Right atrium auricular region (tissue), 2 donors: ENCODE results near the gene HSPH1. TPM values are rescaled to one million over a fixed set of nuclear protein-coding genes. Genes with fewer than 3 reads are reported as not detected.

Experiments used
- DNase-seq: peaks from one replicate; pipeline ENCODE4 v3.0.0-alpha.2; 2019; ENCODE audit warnings: low spot score
- H3K27ac ChIP-seq, 2 donors: fragments of 200-600 bp; sonication (generic); 1 replicate in 1 of 2; 2 replicates in 1 of 2; pipeline ENCODE4 v1.5.1; 2016 to 2019
- H3K27me3 ChIP-seq, 2 donors: fragments of 200-600 bp; sonication (generic); one replicate each; pipeline versions ENCODE4 v1.5.1 to v1.6.0; 2017 to 2019
- H3K36me3 ChIP-seq: fragments of 200-600 bp; sonication (generic); one replicate; pipeline ENCODE4 v1.5.1; 2016
- H3K4me1 ChIP-seq, 2 donors: fragments of 200-600 bp; sonication (generic); one replicate each; pipeline versions ENCODE4 v1.5.1 to v1.6.0; 2017 to 2019
- H3K4me3 ChIP-seq, 2 donors: fragments of 200-600 bp; sonication (generic); 1 replicate in 1 of 2; 2 replicates in 1 of 2; pipeline ENCODE4 v1.5.1; 2017 to 2019; ENCODE audit warnings: mild to moderate bottlenecking in 1 of 2, moderate library complexity in 1 of 2
- H3K9me3 ChIP-seq, 2 donors: fragments of 200-600 bp; sonication (generic); one replicate each; pipeline ENCODE4 v1.5.1; 2019
- CTCF ChIP-seq, 2 donors: fragments of 200-600 bp; sonication (generic); IDR thresholded peaks; one replicate each; pipeline ENCODE4 v1.5.1; 2019; ENCODE audit warnings: antibody characterized with exemption in 2 of 2
- total RNA-seq, 2 donors: library from RNA; depleted of rRNA; stranded (reverse); fragments of >200 nt; gene quantifications; one replicate each; pipeline ENCODE4 v1.1.0, GENCODE V29; 2016

HSPH1 gene
- total RNA-seq, 2 donors from 2014 or later, result 30.7 to 31.7 TPM

DNA sequence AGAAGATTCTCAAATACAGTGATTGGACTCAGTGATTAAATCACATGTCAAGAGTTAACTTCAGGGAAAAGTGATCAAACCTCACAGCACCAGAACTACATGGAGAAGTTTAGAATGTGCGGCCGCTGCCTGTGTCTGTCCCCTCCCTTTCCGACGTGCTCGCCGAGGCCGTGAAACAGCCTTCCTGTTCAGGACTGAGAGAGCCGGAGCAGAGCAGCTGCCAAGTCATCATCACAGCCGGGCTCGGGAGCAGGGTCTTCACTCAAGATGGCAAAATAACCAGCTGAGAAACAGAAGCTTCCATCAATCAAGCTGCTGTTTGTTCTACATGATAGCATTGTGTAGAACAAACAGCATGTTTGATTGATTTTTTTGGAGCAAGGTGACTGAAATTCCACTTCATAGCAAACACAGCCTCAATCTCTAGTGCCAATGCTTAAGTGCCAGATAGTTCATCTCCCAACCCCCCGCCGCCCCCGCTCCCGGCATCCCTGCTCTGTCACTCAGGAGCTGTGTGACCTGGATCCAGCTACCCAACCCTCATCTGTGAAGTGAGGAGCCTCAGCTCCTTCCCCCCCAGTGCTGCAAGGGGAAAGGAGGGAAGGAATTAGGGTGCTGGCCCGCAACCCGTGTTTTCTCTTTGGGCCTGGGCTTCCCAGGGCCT is 70.6 kb downstream of the HSPH1 start:
- H3K9me3 ChIP-seq, result no peaks in the 10 kb centered on the region
- no peak overlapping the region for H3K4me3 ChIP-seq
- no peak for DNase-seq
- no peak for TF ChIP-seq CTCF (IDR thresholded peaks at IDR 0.05)
- H3K27me3 ChIP-seq, result no peaks in the 10 kb centered on the region
- no peaks in the 10 kb centered on the region for H3K4me1 ChIP-seq
- no peaks in the 10 kb centered on the region for H3K36me3 ChIP-seq
- no peak overlapping the region for H3K27ac ChIP-seq

DNA sequence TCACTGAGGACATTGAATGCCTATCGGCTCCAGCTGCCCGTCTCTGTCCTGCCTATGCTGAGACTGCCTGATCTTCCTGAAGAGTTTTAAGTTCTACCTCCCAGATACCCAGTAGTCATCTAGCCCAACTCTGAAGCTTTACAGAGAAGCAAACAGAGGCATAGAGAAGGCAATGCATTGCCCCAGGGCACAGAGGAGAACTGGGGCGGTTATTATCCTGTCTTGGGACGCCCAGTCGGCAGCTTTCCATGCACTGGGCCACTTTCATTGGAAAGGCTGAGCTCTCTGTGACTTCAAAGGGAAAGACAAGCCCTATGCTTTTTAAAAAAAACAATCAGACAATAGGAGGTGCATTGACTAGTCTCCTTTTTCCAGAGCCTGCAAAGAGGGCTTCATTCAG is 71.6 kb downstream of the HSPH1 start:
- DNase-seq, result no peak
- TF ChIP-seq CTCF (IDR thresholded peaks at IDR 0.05), result no peak
- no peaks in the 10 kb centered on the region for H3K36me3 ChIP-seq

GRCh38 chr13:31089649-31090048 is 72.1 kb downstream of the HSPH1 start:
- Histone ChIP-seq H3K36me3 (no peaks in the 10 kb centered on the region), H3K27me3 (no peaks in the 10 kb centered on the region), H3K27ac (no peak overlapping the region), H3K9me3 (no peaks in the 10 kb centered on the region), H3K4me1 (no peaks in the 10 kb centered on the region), H3K4me3 (no peak overlapping the region)
- DNase-seq, result no peak
- TF ChIP-seq CTCF (IDR thresholded peaks at IDR 0.05), result no peak

More for the DNA sequence above, 71.6 kb downstream of the HSPH1 start:
- Histone ChIP-seq H3K4me3 (no peak overlapping the region), H3K9me3 (no peaks in the 10 kb centered on the region), H3K27me3 (no peaks in the 10 kb centered on the region), H3K4me1 (no peaks in the 10 kb centered on the region), H3K27ac (no peak overlapping the region)

DNA sequence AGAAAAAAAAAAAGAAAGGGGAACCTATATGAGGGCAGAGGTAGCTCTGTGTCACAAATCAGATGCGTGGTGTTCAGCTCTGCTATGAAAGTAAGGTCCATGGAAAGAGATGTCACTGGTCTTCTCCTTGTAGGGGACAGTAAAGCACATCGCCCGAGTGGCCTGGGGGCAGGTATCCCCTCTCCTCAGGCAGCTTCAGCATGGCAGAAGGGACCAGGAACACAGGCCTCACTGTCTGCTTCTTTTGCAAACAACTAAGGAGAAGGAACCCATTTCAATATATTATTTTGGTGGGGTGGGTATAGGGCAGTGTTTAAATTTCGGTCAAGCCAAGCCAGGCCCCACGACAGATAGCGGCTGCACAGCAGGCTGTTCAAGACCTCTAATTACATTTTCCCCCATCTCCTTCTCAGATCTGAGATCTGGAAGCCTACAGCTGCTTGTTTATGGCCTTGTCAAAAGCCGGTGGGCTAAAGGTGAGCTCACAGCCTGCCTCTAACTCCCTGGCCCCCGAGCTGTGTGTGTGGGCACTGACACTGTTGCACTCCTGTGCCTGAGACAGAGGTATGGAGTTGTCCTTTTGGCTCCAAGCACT is 72.8 kb downstream of the HSPH1 start:
- no peaks in the 10 kb centered on the region for H3K27me3 ChIP-seq
- no peak for DNase-seq
- no peak for TF ChIP-seq CTCF (IDR thresholded peaks at IDR 0.05)
- no peaks in the 10 kb centered on the region for H3K36me3 ChIP-seq
- no peaks in the 10 kb centered on the region for H3K4me1 ChIP-seq
- H3K9me3 ChIP-seq, result no peaks in the 10 kb centered on the region
- no peak overlapping the region for H3K4me3 ChIP-seq
- H3K27ac ChIP-seq, result no peak overlapping the region

Other genes with a start within 250 kb of the HSPH1 start
- gene TEX26, start 229.2 kb downstream of the HSPH1 start, total RNA-seq, result not detected
- gene B3GLCT, start 38.1 kb upstream of the HSPH1 start, total RNA-seq, result 10 to 100 TPM; 18.2 to 40.2 TPM